Measurements from ENCODE around the gene NPIPB6.

NPIPB6 gene

GRCh38 chr16:28297784-28298510 lies 65.4 kb downstream of the NPIPB6 start:
- Histone ChIP-seq H3K27me3 (ENCODE audit: insufficient read depth, poor library complexity, severe bottlenecking) (peaks cover 12% of the 10 kb centered on the region), H3K4me3 (ENCODE audit: severe bottlenecking) (no peak overlapping the region), H3K4me1 (ENCODE audit: insufficient read depth, poor library complexity, severe bottlenecking) (no peaks in the 10 kb centered on the region), H3K36me3 (ENCODE audit: low read depth) (no peaks in the 10 kb centered on the region), H3K27ac (ENCODE audit: poor library complexity, severe bottlenecking) (no peak overlapping the region), H3K9me3 (ENCODE audit: severe bottlenecking) (no peaks in the 10 kb centered on the region)
- no peak for TF ChIP-seq CTCF (IDR thresholded peaks at IDR 0.05; ENCODE audit: poor library complexity, severe bottlenecking)
- no peak for DNase-seq (ENCODE audit: low spot score)
- ATAC-seq (ENCODE audit: low read depth): no peak

GRCh38 chr16:28297308-28297707 lies 66.0 kb downstream of the NPIPB6 start:
- H3K36me3 ChIP-seq (ENCODE audit: low read depth): no peaks in the 10 kb centered on the region
- no peaks in the 10 kb centered on the region for H3K9me3 ChIP-seq (ENCODE audit: severe bottlenecking)
- no peak overlapping the region for H3K4me3 ChIP-seq (ENCODE audit: severe bottlenecking)
- no peak overlapping the region for H3K27ac ChIP-seq (ENCODE audit: poor library complexity, severe bottlenecking)
- no peak for DNase-seq (ENCODE audit: low spot score)
- no peak for TF ChIP-seq CTCF (IDR thresholded peaks at IDR 0.05; ENCODE audit: poor library complexity, severe bottlenecking)
- ATAC-seq (ENCODE audit: low read depth): no peak
- H3K27me3 ChIP-seq (ENCODE audit: insufficient read depth, poor library complexity, severe bottlenecking): peaks cover 14% of the 10 kb centered on the region
- H3K4me1 ChIP-seq (ENCODE audit: insufficient read depth, poor library complexity, severe bottlenecking): no peaks in the 10 kb centered on the region

GRCh38 chr16:28295276-28295675 lies 68.0 kb downstream of the NPIPB6 start:
- no peaks in the 10 kb centered on the region for H3K36me3 ChIP-seq (ENCODE audit: low read depth)
- no peak for ATAC-seq (ENCODE audit: low read depth)
- no peak overlapping the region for H3K4me3 ChIP-seq (ENCODE audit: severe bottlenecking)
- H3K27ac ChIP-seq (ENCODE audit: poor library complexity, severe bottlenecking): no peak overlapping the region
- TF ChIP-seq CTCF (IDR thresholded peaks at IDR 0.05; ENCODE audit: poor library complexity, severe bottlenecking): no peak
- H3K9me3 ChIP-seq (ENCODE audit: severe bottlenecking): no peaks in the 10 kb centered on the region
- DNase-seq (ENCODE audit: low spot score): no peak
- H3K4me1 ChIP-seq (ENCODE audit: insufficient read depth, poor library complexity, severe bottlenecking): no peaks in the 10 kb centered on the region
- peaks cover 14% of the 10 kb centered on the region for H3K27me3 ChIP-seq (ENCODE audit: insufficient read depth, poor library complexity, severe bottlenecking)

- Histone ChIP-seq H3K9me3 (ENCODE audit: severe bottlenecking) (no peaks in the 10 kb centered on the region), H3K4me3 (ENCODE audit: severe bottlenecking) (no peak overlapping the region), H3K36me3 (ENCODE audit: low read depth) (no peaks in the 10 kb centered on the region), H3K27me3 (ENCODE audit: insufficient read depth, poor library complexity, severe bottlenecking) (peaks cover 14% of the 10 kb centered on the region), H3K27ac (ENCODE audit: poor library complexity, severe bottlenecking) (no peak overlapping the region), H3K4me1 (ENCODE audit: insufficient read depth, poor library complexity, severe bottlenecking) (no peaks in the 10 kb centered on the region)
- DNase-seq (ENCODE audit: low spot score): no peak
- TF ChIP-seq CTCF (IDR thresholded peaks at IDR 0.05; ENCODE audit: poor library complexity, severe bottlenecking): no peak
- ATAC-seq (ENCODE audit: low read depth): no peak
These were observed 69.1 kb downstream of the NPIPB6 start for GRCh38 chr16:28294201-28294600.

GRCh38 chr16:28293601-28293960 lies 69.7 kb downstream of the NPIPB6 start:
- Histone ChIP-seq H3K4me3 (ENCODE audit: severe bottlenecking) (peak overlapping the region; percentile 61), H3K9me3 (ENCODE audit: severe bottlenecking) (no peaks in the 10 kb centered on the region)

More at GRCh38 chr16:28293601-28293960, 69.7 kb downstream of the NPIPB6 start:
- no peaks in the 10 kb centered on the region for H3K36me3 ChIP-seq (ENCODE audit: low read depth)
- TF ChIP-seq CTCF (IDR thresholded peaks at IDR 0.05; ENCODE audit: poor library complexity, severe bottlenecking): no peak
- ATAC-seq (ENCODE audit: low read depth) (no peak), DNase-seq (ENCODE audit: low spot score) (no peak)
- peaks cover 14% of the 10 kb centered on the region for H3K27me3 ChIP-seq (ENCODE audit: insufficient read depth, poor library complexity, severe bottlenecking)
- H3K27ac ChIP-seq (ENCODE audit: poor library complexity, severe bottlenecking): no peak overlapping the region
- H3K4me1 ChIP-seq (ENCODE audit: insufficient read depth, poor library complexity, severe bottlenecking): no peaks in the 10 kb centered on the region
